Lower lobe of right lung (tissue), 2 donors: Measurements from ENCODE around the gene SH2D3A. TPM values are rescaled to one million over a fixed set of nuclear protein-coding genes. Genes with fewer than 3 reads are reported as not detected.
"Not testable (repeated sequence)": the region's sequence is repeated elsewhere in the genome, so short reads cannot be mapped to it uniquely, and the experiment has no call there.

ENCODE experiments used
- ATAC-seq, 2 donors: fragments of 200-7000 bp; cut with Tn5 transposase; one replicate each; pipeline ENCODE4 v1.9.1; 2020 to 2022; ENCODE audit warnings: mild to moderate bottlenecking in 2 of 2, moderate library complexity in 2 of 2
- DNase-seq: peaks from one replicate; pipeline ENCODE4 v3.0.0-alpha.2; 2020
- H3K27ac ChIP-seq: fragments of 200-600 bp; one replicate; pipeline ENCODE4 v1.8.0; 2022
- H3K27me3 ChIP-seq: fragments of 200-600 bp; one replicate; pipeline ENCODE4 v1.8.0; 2022; ENCODE audit warnings: low read depth
- H3K36me3 ChIP-seq: fragments of 200-600 bp; one replicate; pipeline ENCODE4 v1.8.0; 2022; ENCODE audit warnings: mild to moderate bottlenecking
- H3K4me1 ChIP-seq: fragments of 200-600 bp; one replicate; pipeline ENCODE4 v1.8.0; 2022
- H3K4me3 ChIP-seq: fragments of 200-600 bp; one replicate; pipeline ENCODE4 v1.8.0; 2022; ENCODE audit warnings: mild to moderate bottlenecking
- H3K9me3 ChIP-seq: fragments of 200-600 bp; one replicate; pipeline ENCODE4 v1.8.0; 2022
- CTCF ChIP-seq: fragments of 200-600 bp; IDR thresholded peaks from one replicate; pipeline ENCODE4 v1.8.0; 2022; ENCODE audit warnings: antibody characterized with exemption, mild to moderate bottlenecking
- intact Hi-C: fragments of 100-400 bp; cut with DNase I; formaldehyde crosslinking; loops from one replicate; pipeline ENCODE4 v1.11.0; 2022
- total RNA-seq: library from RNA; stranded (reverse); fragmentation: NEBNext Ultra II Directional; extraction: Animal tissue kit (Norgen Biotek cat#: 25700); gene quantifications from one replicate; pipeline ENCODE4 v1.2.1, GENCODE V29; 2021
- donor health status: DM: no; HTN: yes; CAD: no; lungs with severe emphysema.

SH2D3A gene
- total RNA-seq, 1 donor from 2014 or later = 21.2 TPM

DNA sequence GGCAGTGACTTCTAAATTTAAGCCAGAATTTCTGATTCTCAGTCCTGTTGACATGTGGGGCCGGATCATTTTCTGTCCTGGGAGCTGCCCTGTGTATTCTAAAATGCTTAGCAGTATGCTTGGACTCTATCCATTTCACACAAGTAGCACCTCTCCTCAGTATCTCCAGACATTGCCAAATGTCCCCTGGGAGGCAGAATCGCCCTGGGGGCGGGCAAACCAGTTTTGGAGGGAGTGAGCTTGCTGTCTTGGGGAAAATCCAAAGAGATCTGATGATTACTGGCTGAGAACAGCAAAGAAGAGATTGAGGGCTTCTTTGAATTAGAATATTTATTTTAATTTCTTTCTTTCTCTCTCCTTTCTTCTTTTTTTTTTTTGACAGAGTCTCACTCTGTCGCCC lies 21.7 kb upstream of the SH2D3A start:
- TF ChIP-seq CTCF = no peak
- ATAC-seq = no peak
- Histone ChIP-seq H3K27ac (no peak overlapping the region), H3K4me1 (no peaks in the 10 kb centered on the region), H3K27me3 (no peaks in the 10 kb centered on the region), H3K36me3 (no peaks in the 10 kb centered on the region), H3K4me3 (no peak overlapping the region), H3K9me3 (no peaks in the 10 kb centered on the region)
- intact Hi-C loops = no loop called here
- no peak for DNase-seq

DNA sequence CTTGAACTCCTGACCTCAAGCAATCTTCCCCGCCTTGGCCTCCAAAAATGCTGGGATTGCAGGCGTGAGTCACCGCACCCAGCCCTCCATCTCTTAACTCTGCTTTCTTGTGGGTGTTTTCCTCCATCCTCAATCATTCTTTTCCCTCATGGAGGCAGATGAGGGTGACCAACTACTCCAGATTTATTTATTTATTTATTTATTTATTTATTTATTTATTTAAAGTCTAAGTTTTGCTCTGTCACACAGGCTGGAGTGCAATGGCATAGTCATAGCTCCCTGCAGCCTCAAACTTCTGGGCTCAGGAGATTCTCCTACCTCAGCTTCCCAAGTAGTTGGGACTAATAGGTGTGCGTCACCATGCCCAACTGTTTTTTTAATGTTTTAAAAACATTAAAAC lies 20.2 kb upstream of the SH2D3A start:
- Histone ChIP-seq H3K4me3 (no peak overlapping the region), H3K36me3 (no peaks in the 10 kb centered on the region), H3K9me3 (no peaks in the 10 kb centered on the region), H3K27ac (no peak overlapping the region), H3K27me3 (no peaks in the 10 kb centered on the region), H3K4me1 (no peaks in the 10 kb centered on the region)
- intact Hi-C loops = no loop called here
- DNase-seq = no peak
- no peak for TF ChIP-seq CTCF
- ATAC-seq = no peak

GRCh38 chr19:6779206-6779605 lies 12.0 kb upstream of the SH2D3A start:
- ATAC-seq = no peak
- Histone ChIP-seq H3K4me3 (no peak overlapping the region), H3K9me3 (no peaks in the 10 kb centered on the region), H3K27ac (no peak overlapping the region), H3K36me3 (no peaks in the 10 kb centered on the region), H3K27me3 (no peaks in the 10 kb centered on the region), H3K4me1 (peaks cover 22% of the 10 kb centered on the region)
- TF ChIP-seq CTCF = no peak
- DNase-seq = no peak
- intact Hi-C loops = no loop called here

DNA sequence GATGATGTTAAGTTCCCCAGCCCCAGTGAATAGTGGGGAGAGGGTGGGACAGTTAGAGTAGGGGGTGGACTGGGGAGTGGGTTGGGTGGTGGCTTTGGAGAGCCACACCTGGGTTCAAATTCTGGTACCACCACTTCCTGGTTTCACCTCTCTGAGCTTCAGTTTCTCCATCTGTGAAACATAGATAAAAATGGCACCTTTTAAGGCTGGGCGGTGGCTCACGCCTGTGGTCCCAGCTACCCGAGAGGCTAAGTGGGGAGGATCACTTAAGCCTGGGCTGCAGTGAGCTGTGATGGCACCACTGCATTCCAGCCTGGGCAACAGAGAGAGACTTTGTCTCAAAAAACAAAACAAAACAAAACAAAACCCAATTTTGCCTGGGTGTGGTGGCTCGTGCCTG lies 11.2 kb upstream of the SH2D3A start:
- H3K9me3 ChIP-seq = no peaks in the 10 kb centered on the region
- peaks cover 22% of the 10 kb centered on the region for H3K4me1 ChIP-seq
- H3K4me3 ChIP-seq = no peak overlapping the region
- no peak overlapping the region for H3K27ac ChIP-seq
- intact Hi-C loops = no loop called here
- H3K36me3 ChIP-seq = no peaks in the 10 kb centered on the region
- H3K27me3 ChIP-seq = no peaks in the 10 kb centered on the region
- ATAC-seq (no peak), DNase-seq (no peak)
- no peak for TF ChIP-seq CTCF

DNA sequence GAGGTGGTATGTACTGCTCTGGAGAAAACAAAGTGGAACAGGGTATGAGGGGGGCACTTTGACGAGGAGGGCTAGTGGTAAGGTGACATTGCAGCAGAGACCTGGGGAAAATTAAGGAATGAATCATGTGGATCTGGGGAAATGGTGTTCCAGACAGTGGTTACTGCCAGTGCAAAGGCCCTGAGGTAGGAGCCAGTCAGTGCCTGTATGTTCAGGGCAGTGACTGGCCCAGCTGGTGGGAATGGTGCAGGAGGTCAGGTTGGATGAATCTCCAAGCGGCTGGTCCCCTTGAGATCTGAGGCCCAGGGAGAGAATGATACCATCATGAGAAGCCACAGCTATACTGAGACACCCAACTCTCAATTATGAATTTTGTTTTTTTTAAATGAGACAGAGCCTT lies 10.2 kb upstream of the SH2D3A start:
- Histone ChIP-seq H3K27ac (no peak overlapping the region), H3K9me3 (no peaks in the 10 kb centered on the region), H3K27me3 (no peaks in the 10 kb centered on the region), H3K4me1 (peaks cover 22% of the 10 kb centered on the region), H3K4me3 (no peak overlapping the region), H3K36me3 (no peaks in the 10 kb centered on the region)
- no peak for TF ChIP-seq CTCF
- no peak for ATAC-seq
- no peak for DNase-seq
- intact Hi-C loops = no loop called here

GRCh38 chr19:6776999-6777398 lies 9.8 kb upstream of the SH2D3A start:
- DNase-seq (no peak), ATAC-seq (no peak)
- peaks cover 20% of the 10 kb centered on the region for H3K4me1 ChIP-seq
- no peak for TF ChIP-seq CTCF
- no peak overlapping the region for H3K4me3 ChIP-seq
- H3K27ac ChIP-seq = no peak overlapping the region
- H3K9me3 ChIP-seq = no peaks in the 10 kb centered on the region
- no peaks in the 10 kb centered on the region for H3K27me3 ChIP-seq
- H3K36me3 ChIP-seq = no peaks in the 10 kb centered on the region
- intact Hi-C loops = no loop called here

DNA sequence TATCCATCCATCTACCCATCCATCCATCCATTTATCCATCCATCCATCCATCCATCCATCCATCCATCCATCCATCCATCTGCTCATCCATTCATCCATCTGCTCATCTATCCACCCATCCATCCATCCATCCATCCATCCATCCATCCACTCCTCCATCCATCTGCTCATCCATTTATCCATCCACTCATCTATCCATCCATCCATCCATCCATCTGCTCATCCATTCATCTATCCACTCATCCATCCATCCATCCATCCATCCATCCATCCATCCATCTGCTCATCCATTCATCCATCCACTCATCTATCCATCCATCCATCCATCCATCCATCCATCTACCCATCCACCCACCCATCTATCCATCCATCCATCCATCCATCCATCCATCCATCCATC lies 8.8 kb upstream of the SH2D3A start:
- H3K27ac ChIP-seq, H3K36me3 ChIP-seq, intact Hi-C loops, DNase-seq, H3K9me3 ChIP-seq, ATAC-seq, H3K4me3 ChIP-seq, H3K27me3 ChIP-seq: not testable (repeated sequence)
- peaks cover 11% of the 10 kb centered on the region for H3K4me1 ChIP-seq
